HG03025 (cell line): ENCODE measurements around the gene SLC24A3.

Experiments used
- ATAC-seq: cut with Tn5 transposase; IDR thresholded peaks from one replicate; pipeline ENCODE4 v1.9.1; 2021; ENCODE audit warnings: mild to moderate bottlenecking, moderate library complexity; ENCODE audit not compliant: unreplicated experiment, low FRiP score

The SLC24A3 gene

GRCh38 chr20:19212469-19212815, at the start of gene SLC24A3:
Gene SLC24A3 (plus strand): TSS chr20:19212642.
- ATAC-seq = no peak

DNA sequence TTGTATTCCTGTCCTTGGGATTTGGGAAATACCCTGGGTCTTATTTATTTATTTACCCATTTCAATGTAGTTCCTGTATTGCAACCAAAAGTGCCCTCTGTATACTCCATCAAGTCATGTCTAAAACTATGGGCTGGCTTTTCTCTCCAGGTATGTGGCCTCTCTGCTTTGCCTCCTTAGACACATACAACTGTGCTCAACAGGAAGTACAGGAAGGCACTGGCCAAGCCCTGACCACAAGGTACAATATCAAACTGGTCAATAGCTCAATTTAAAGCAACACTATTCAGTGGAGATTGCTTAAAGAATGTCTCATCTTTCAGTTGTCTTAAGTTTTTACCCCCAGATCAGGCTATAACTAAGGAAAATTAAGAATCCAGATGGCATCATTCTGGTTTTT, 42.3 kb upstream of the SLC24A3 start:
- no peak for ATAC-seq

- no peak for ATAC-seq
Measured at GRCh38 chr20:19172637-19173036, 39.8 kb upstream of the SLC24A3 start.

- no peak for ATAC-seq
Measured at GRCh38 chr20:19176470-19177052, 35.9 kb upstream of the SLC24A3 start.

GRCh38 chr20:19181552-19181951, 30.9 kb upstream of the SLC24A3 start:
- no peak for ATAC-seq

DNA sequence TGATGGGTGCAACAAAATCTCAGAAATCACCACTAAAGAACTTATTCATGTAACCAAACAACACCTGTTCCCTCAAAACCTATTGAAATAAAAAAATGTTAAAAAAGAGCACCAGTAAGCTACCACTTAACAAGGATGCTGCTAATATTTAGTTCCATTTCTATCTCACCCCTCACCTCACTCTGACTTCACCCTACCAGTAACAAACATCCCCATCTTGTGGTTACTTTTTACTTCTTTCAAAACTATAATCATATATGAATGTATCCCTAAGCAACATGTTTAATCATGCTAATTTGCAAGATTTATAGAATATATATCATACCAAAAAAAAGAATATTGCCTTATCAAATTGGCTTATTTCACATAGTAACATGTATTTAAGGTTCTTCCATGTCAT, 27.4 kb upstream of the SLC24A3 start:
- no peak for ATAC-seq

DNA sequence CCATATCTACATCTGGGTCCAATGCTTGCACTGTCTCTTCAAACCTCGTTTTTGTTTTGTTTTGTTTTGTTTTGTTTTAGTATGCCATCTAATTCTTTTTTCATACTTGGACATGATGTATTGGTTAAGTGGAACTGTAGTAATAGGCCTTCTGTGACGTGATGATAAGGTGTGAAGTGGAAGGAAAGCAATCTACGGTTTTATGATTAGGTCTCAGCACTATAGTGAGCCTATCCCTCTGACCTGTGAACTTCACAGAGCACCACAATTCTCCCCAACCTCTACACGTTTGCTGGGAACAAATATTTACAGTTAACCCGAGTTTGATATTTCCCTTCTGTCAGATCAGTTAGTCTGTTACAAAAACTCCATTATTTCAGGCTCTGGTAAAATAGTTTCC, 19.1 kb upstream of the SLC24A3 start:
- ATAC-seq = no peak

GRCh38 chr20:19205981-19206396, 6.5 kb upstream of the SLC24A3 start:
- no peak for ATAC-seq

- no peak for ATAC-seq
Measured at GRCh38 chr20:19207541-19207940, 4.9 kb upstream of the SLC24A3 start.

- ATAC-seq = no peak
Measured at GRCh38 chr20:19210391-19211155, 1.9 kb upstream of the SLC24A3 start.

- ATAC-seq = no peak
Measured at GRCh38 chr20:19211252-19211651, 1.2 kb upstream of the SLC24A3 start.

- no peak for ATAC-seq
Measured at GRCh38 chr20:19211661-19212468, 577 bp upstream of the SLC24A3 start.

- no peak for ATAC-seq
Measured at GRCh38 chr20:19212821-19213502, 520 bp downstream of the SLC24A3 start.

DNA sequence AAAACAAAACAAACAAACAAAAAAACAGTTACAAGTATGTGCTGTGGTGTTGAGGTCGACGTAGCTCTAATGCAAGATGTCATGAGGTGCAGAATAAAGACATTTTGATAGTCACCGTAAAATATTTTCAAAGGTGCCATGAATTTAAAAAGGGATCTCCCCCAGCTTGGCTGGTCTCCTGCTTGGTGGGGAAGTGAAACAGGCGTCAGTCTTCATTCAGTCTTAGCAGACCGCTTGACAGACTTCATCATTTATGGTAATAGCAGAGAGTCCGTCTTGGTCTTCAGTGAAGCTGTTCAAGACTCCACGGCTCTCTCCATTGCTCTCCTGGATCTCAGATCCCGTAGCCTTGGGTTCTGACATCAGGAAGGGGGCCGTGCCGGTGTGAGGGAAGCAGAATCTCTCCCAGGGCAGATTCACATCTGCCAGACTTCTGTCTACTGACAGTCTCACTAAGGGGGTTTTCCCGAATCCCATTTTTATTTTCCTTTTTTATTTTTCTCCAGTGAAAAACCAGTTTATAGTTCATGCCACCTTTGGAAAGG, 1.6 kb downstream of the SLC24A3 start:
- ATAC-seq = no peak

DNA sequence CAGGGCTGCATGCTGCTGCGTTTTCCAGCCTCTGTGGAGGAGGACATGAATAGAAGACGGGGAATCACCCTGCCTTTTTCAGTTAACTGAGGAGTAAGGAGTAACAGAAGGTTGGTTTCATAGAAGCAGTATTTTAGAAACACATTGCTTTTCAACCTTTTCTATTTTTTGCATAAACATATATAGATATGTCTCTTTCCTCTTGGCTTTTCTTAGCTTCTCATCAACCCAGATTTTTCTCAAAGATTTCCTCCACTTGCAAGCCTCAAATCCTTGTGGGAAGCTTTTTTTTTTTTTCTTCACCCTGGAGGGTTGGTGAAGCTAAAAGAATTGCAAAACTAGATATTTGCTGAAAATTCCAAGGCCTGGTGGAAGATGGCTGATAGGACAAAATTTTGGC, 6.0 kb downstream of the SLC24A3 start:
- ATAC-seq = no peak

- ATAC-seq = no peak
Measured at GRCh38 chr20:19222520-19223040, 10.1 kb downstream of the SLC24A3 start.

- ATAC-seq = no peak
Measured at GRCh38 chr20:19223640-19224039, 11.2 kb downstream of the SLC24A3 start.

- no peak for ATAC-seq
Measured at GRCh38 chr20:19231359-19232035, 19.1 kb downstream of the SLC24A3 start.

GRCh38 chr20:19232997-19233794, 20.8 kb downstream of the SLC24A3 start:
- ATAC-seq = no peak
